ENCODE results near the gene ZNF837. TPM values are rescaled to one million over a fixed set of nuclear protein-coding genes. Genes with fewer than 3 reads are reported as not detected.

The ZNF837 gene
- total RNA-seq, 1 experiment from 2014 or later: 4.9 TPM

DNA sequence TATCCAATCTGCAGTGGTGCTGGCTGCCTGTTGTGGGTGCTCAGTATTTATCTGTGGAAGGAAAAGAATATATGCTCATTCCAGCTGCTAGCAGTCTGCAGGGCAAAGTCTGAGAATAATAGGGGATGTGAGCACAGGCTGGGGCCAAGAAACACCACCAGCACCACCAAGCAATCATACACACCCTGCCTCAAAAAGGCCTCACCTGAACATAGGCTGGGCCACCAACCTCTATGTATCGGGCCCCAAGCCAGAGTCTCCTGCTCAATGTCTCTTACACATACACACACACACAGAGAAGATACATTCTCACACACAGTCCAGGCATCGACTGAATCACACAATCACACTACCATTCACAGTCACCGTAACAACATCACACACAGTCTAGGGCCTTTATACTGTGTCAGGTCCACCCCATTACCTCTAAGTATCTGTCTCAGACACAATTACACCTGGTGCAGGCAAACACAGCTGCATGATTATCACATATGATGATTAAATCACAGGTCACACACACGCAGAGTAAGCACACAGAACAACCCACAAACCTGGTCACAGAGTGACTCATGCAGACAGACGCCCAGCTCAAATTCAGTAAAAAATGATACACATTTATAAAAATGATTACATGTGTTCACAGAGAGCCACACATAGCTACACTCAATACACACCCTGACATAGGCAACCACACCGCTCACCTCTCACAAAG lies 55.4 kb downstream of the ZNF837 start (continued):
- TF ChIP-seq ZNF416 (CRISPR knock-in tag; IDR thresholded peaks at IDR 0.05) (no peak), ZNF396 (CRISPR knock-in tag; IDR thresholded peaks at IDR 0.05; ENCODE audit: borderline replicate concordance) (no peak), OVOL2 (CRISPR knock-in tag; IDR thresholded peaks at IDR 0.05; ENCODE audit: borderline replicate concordance) (no peak)

DNA sequence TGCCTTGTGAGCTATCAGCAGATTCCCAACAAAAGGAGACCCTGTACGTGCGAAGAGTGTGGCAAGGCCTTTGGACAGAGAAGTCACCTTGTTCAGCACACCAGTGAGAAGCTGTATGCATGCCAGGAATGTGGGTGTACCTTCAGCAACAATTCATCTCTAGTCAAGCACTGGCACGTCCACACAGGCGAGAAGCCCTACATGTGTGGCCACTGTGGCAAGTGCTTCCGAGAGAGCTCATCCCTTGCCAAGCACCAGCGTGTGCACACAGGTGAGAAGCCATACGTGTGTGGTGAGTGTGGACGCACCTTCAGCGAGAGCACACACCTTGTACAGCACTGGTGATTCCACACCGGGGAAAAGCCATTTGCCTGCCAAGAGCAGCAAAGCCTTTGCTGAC lies 61.6 kb downstream of the ZNF837 start:
- ChIA-PET POLR2A (interaction anchor here (1.1 kb wide), 1 partner anchor 44 kb away, joined by 3 read pairs; no protein-coding TSS in a partner anchor), CTCF (interaction anchor here (0.5 to 1.8 kb wide), 4 partner anchors 20 to 262 kb away, joined by 3 to 6 read pairs (median 4); partner anchors contain the start of gene ZNF544)
- TF ChIP-seq NR2C2 (CRISPR knock-in tag; IDR thresholded peaks at IDR 0.05) (no peak), NR3C1 (CRISPR knock-in tag; conservative IDR thresholded peaks at IDR 0.05; ENCODE audit: low read depth) (no peak), GABPB1 (CRISPR knock-in tag; IDR thresholded peaks at IDR 0.05) (no peak), NFATC4 (CRISPR knock-in tag; IDR thresholded peaks at IDR 0.05) (no peak), KAT7 (CRISPR knock-in tag; IDR thresholded peaks at IDR 0.05; ENCODE audit: borderline replicate concordance) (no peak), FOXP1 (CRISPR knock-in tag; IDR thresholded peaks at IDR 0.05; ENCODE audit: borderline replicate concordance) (no peak), ZNF138 (CRISPR knock-in tag; conservative IDR thresholded peaks at IDR 0.05) (no peak), ZNF416 (CRISPR knock-in tag; IDR thresholded peaks at IDR 0.05) (no peak), ESRRA (CRISPR knock-in tag; IDR thresholded peaks at IDR 0.05; ENCODE audit: borderline replicate concordance) (no peak), ETV6 (CRISPR knock-in tag; IDR thresholded peaks at IDR 0.05) (no peak), ZNF232 (CRISPR knock-in tag; IDR thresholded peaks at IDR 0.05) (no peak)
- TF ChIP-seq, protein P1, sequence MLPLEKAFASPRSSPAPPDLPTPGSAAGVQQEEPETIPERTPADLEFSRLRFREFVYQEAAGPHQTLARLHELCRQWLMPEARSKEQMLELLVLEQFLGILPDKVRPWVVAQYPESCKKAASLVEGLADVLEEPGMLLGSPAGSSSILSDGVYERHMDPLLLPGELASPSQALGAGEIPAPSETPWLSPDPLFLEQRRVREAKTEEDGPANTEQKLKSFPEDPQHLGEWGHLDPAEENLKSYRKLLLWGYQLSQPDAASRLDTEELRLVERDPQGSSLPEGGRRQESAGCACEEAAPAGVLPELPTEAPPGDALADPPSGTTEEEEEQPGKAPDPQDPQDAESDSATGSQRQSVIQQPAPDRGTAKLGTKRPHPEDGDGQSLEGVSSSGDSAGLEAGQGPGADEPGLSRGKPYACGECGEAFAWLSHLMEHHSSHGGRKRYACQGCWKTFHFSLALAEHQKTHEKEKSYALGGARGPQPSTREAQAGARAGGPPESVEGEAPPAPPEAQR (CRISPR knock-in tag; IDR thresholded peaks at IDR 0.05): no peak
- TF ChIP-seq, protein P2, sequence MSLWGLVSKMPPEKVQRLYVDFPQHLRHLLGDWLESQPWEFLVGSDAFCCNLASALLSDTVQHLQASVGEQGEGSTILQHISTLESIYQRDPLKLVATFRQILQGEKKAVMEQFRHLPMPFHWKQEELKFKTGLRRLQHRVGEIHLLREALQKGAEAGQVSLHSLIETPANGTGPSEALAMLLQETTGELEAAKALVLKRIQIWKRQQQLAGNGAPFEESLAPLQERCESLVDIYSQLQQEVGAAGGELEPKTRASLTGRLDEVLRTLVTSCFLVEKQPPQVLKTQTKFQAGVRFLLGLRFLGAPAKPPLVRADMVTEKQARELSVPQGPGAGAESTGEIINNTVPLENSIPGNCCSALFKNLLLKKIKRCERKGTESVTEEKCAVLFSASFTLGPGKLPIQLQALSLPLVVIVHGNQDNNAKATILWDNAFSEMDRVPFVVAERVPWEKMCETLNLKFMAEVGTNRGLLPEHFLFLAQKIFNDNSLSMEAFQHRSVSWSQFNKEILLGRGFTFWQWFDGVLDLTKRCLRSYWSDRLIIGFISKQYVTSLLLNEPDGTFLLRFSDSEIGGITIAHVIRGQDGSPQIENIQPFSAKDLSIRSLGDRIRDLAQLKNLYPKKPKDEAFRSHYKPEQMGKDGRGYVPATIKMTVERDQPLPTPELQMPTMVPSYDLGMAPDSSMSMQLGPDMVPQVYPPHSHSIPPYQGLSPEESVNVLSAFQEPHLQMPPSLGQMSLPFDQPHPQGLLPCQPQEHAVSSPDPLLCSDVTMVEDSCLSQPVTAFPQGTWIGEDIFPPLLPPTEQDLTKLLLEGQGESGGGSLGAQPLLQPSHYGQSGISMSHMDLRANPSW (CRISPR knock-in tag; conservative IDR thresholded peaks at IDR 0.05; ENCODE audit: low read depth): no peak
- TF ChIP-seq, protein P3, sequence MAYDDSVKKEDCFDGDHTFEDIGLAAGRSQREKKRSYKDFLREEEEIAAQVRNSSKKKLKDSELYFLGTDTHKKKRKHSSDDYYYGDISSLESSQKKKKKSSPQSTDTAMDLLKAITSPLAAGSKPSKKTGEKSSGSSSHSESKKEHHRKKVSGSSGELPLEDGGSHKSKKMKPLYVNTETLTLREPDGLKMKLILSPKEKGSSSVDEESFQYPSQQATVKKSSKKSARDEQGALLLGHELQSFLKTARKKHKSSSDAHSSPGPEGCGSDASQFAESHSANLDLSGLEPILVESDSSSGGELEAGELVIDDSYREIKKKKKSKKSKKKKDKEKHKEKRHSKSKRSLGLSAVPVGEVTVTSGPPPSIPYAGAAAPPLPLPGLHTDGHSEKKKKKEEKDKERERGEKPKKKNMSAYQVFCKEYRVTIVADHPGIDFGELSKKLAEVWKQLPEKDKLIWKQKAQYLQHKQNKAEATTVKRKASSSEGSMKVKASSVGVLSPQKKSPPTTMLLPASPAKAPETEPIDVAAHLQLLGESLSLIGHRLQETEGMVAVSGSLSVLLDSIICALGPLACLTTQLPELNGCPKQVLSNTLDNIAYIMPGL (CRISPR knock-in tag; IDR thresholded peaks at IDR 0.05): no peak
- TF ChIP-seq, protein P4, sequence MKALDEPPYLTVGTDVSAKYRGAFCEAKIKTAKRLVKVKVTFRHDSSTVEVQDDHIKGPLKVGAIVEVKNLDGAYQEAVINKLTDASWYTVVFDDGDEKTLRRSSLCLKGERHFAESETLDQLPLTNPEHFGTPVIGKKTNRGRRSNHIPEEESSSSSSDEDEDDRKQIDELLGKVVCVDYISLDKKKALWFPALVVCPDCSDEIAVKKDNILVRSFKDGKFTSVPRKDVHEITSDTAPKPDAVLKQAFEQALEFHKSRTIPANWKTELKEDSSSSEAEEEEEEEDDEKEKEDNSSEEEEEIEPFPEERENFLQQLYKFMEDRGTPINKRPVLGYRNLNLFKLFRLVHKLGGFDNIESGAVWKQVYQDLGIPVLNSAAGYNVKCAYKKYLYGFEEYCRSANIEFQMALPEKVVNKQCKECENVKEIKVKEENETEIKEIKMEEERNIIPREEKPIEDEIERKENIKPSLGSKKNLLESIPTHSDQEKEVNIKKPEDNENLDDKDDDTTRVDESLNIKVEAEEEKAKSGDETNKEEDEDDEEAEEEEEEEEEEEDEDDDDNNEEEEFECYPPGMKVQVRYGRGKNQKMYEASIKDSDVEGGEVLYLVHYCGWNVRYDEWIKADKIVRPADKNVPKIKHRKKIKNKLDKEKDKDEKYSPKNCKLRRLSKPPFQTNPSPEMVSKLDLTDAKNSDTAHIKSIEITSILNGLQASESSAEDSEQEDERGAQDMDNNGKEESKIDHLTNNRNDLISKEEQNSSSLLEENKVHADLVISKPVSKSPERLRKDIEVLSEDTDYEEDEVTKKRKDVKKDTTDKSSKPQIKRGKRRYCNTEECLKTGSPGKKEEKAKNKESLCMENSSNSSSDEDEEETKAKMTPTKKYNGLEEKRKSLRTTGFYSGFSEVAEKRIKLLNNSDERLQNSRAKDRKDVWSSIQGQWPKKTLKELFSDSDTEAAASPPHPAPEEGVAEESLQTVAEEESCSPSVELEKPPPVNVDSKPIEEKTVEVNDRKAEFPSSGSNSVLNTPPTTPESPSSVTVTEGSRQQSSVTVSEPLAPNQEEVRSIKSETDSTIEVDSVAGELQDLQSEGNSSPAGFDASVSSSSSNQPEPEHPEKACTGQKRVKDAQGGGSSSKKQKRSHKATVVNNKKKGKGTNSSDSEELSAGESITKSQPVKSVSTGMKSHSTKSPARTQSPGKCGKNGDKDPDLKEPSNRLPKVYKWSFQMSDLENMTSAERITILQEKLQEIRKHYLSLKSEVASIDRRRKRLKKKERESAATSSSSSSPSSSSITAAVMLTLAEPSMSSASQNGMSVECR (CRISPR knock-in tag; IDR thresholded peaks at IDR 0.05; ENCODE audit: borderline replicate concordance): no peak
- TF ChIP-seq, protein P5, sequence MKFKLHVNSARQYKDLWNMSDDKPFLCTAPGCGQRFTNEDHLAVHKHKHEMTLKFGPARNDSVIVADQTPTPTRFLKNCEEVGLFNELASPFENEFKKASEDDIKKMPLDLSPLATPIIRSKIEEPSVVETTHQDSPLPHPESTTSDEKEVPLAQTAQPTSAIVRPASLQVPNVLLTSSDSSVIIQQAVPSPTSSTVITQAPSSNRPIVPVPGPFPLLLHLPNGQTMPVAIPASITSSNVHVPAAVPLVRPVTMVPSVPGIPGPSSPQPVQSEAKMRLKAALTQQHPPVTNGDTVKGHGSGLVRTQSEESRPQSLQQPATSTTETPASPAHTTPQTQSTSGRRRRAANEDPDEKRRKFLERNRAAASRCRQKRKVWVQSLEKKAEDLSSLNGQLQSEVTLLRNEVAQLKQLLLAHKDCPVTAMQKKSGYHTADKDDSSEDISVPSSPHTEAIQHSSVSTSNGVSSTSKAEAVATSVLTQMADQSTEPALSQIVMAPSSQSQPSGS (CRISPR knock-in tag; IDR thresholded peaks at IDR 0.05; ENCODE audit: borderline replicate concordance, low read depth): no peak
- TF ChIP-seq, protein P6, sequence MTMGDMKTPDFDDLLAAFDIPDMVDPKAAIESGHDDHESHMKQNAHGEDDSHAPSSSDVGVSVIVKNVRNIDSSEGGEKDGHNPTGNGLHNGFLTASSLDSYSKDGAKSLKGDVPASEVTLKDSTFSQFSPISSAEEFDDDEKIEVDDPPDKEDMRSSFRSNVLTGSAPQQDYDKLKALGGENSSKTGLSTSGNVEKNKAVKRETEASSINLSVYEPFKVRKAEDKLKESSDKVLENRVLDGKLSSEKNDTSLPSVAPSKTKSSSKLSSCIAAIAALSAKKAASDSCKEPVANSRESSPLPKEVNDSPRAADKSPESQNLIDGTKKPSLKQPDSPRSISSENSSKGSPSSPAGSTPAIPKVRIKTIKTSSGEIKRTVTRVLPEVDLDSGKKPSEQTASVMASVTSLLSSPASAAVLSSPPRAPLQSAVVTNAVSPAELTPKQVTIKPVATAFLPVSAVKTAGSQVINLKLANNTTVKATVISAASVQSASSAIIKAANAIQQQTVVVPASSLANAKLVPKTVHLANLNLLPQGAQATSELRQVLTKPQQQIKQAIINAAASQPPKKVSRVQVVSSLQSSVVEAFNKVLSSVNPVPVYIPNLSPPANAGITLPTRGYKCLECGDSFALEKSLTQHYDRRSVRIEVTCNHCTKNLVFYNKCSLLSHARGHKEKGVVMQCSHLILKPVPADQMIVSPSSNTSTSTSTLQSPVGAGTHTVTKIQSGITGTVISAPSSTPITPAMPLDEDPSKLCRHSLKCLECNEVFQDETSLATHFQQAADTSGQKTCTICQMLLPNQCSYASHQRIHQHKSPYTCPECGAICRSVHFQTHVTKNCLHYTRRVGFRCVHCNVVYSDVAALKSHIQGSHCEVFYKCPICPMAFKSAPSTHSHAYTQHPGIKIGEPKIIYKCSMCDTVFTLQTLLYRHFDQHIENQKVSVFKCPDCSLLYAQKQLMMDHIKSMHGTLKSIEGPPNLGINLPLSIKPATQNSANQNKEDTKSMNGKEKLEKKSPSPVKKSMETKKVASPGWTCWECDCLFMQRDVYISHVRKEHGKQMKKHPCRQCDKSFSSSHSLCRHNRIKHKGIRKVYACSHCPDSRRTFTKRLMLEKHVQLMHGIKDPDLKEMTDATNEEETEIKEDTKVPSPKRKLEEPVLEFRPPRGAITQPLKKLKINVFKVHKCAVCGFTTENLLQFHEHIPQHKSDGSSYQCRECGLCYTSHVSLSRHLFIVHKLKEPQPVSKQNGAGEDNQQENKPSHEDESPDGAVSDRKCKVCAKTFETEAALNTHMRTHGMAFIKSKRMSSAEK (CRISPR knock-in tag; IDR thresholded peaks at IDR 0.05; ENCODE audit: borderline replicate concordance): no peak
- ATAC-seq: no peak
- H3K36me3 Mint-ChIP-seq: peaks cover 12% of the 10 kb centered on the region
- H3K27me3 Mint-ChIP-seq (ENCODE audit: low read depth): no peaks in the 10 kb centered on the region
- no peaks in the 10 kb centered on the region for H3K4me1 Mint-ChIP-seq
- no peak overlapping the region for H3K4me3 Mint-ChIP-seq
- H3K27ac Mint-ChIP-seq: no peak overlapping the region
- no peak for DNase-seq (ENCODE audit: low spot score)
- H3K9me3 Mint-ChIP-seq: no peaks in the 10 kb centered on the region
